Trophoblast cell (in vitro differentiated cells and primary cell): ENCODE data around the gene ITPK1.

ENCODE experiments used
- DNase-seq, 2 donors: peaks; one replicate each; pipeline ENCODE4 v3.0.0-alpha.2; 2016
- H2AFZ ChIP-seq: 2 replicates; pipeline ENCODE4 v1.6.1; 2013; ENCODE audit warnings: low read length, moderate library complexity, mild to moderate bottlenecking; ENCODE audit not compliant: insufficient read depth, poor library complexity
- H2AK5ac ChIP-seq: 2 replicates; pipeline ENCODE4 v1.6.1; 2013; ENCODE audit warnings: mild to moderate bottlenecking, low read length
- H2BK120ac ChIP-seq: 2 replicates; pipeline ENCODE4 v1.6.1; 2013; ENCODE audit warnings: low read length, mild to moderate bottlenecking, moderate library complexity; ENCODE audit not compliant: insufficient read depth, poor library complexity
- H2BK12ac ChIP-seq: 2 replicates; pipeline ENCODE4 v1.6.1; 2013; ENCODE audit warnings: mild to moderate bottlenecking, low read length, moderate library complexity
- H2BK5ac ChIP-seq: 2 replicates; pipeline ENCODE4 v1.6.1; 2013; ENCODE audit warnings: low read length, low read depth, moderate library complexity, mild to moderate bottlenecking; ENCODE audit not compliant: poor library complexity
- H3K14ac ChIP-seq: 2 replicates; pipeline ENCODE4 v1.6.1; 2013; ENCODE audit warnings: mild to moderate bottlenecking, low read length
- H3K18ac ChIP-seq: 2 replicates; pipeline ENCODE4 v1.6.1; 2013; ENCODE audit warnings: mild to moderate bottlenecking, low read length
- H3K23ac ChIP-seq: 2 replicates; pipeline ENCODE4 v1.6.1; 2013; ENCODE audit warnings: low read length
- H3K27ac ChIP-seq: 2 replicates; pipeline ENCODE4 v1.5.1; 2013; ENCODE audit warnings: low read depth, mild to moderate bottlenecking, inconsistent platforms, low read length, moderate library complexity
- H3K27me3 ChIP-seq: 2 replicates; pipeline ENCODE4 v1.6.1; 2013; ENCODE audit warnings: inconsistent platforms, mild to moderate bottlenecking, low read length, moderate library complexity; ENCODE audit not compliant: insufficient read depth
- H3K36me3 ChIP-seq, 2 experiments: 1 replicate in 1 of 2; 2 replicates in 1 of 2; pipeline ENCODE4 v1.6.1; 2013; ENCODE audit warnings: low read length in 2 of 2, mild to moderate bottlenecking in 2 of 2, moderate library complexity in 1 of 2; ENCODE audit not compliant: insufficient read depth in 2 of 2, control insufficient read depth in 1 of 2
- H3K4ac ChIP-seq: 2 replicates; pipeline ENCODE4 v1.6.1; 2013; ENCODE audit warnings: low read depth, mild to moderate bottlenecking, low read length, moderate library complexity
- H3K4me1 ChIP-seq, 2 experiments: 1 replicate in 1 of 2; 2 replicates in 1 of 2; pipeline ENCODE4 v1.6.1; 2013; ENCODE audit warnings: low read length in 2 of 2, mild to moderate bottlenecking in 2 of 2, moderate library complexity in 1 of 2; ENCODE audit not compliant: insufficient read depth in 2 of 2, control insufficient read depth in 1 of 2
- H3K4me2 ChIP-seq: 2 replicates; pipeline ENCODE4 v1.6.1; 2013; ENCODE audit warnings: inconsistent platforms, mild to moderate bottlenecking, low read length, moderate library complexity
- H3K4me3 ChIP-seq: 2 replicates; pipeline ENCODE4 v1.5.1; 2013; ENCODE audit warnings: mild to moderate bottlenecking, low read depth, low read length, inconsistent platforms
- H3K79me1 ChIP-seq: one replicate; pipeline ENCODE4 v1.6.1; 2013; ENCODE audit warnings: low read length
- H3K79me2 ChIP-seq: 2 replicates; pipeline ENCODE4 v1.6.1; 2013; ENCODE audit warnings: low read length, mild to moderate bottlenecking; ENCODE audit not compliant: control insufficient read depth, insufficient read depth, poor library complexity
- H3K9ac ChIP-seq: 2 replicates; pipeline ENCODE4 v1.6.1; 2013; ENCODE audit warnings: mild to moderate bottlenecking, low read length
- H3K9me3 ChIP-seq: 2 replicates; pipeline ENCODE4 v1.6.1; 2013; ENCODE audit warnings: low read depth, mild to moderate bottlenecking, control low read depth, inconsistent platforms, low read length; ENCODE audit not compliant: insufficient read depth
- H4K12ac ChIP-seq: 2 replicates; pipeline ENCODE4 v1.6.1; 2013; ENCODE audit warnings: low read depth, mild to moderate bottlenecking, low read length, moderate library complexity
- H4K8ac ChIP-seq: 2 replicates; pipeline ENCODE4 v1.6.1; 2013; ENCODE audit warnings: low read depth, mild to moderate bottlenecking, low read length, moderate library complexity
- H4K91ac ChIP-seq: one replicate; pipeline ENCODE4 v1.6.1; 2013; ENCODE audit warnings: low read depth, mild to moderate bottlenecking, low read length, moderate library complexity
- WGBS: extraction: QIAGEN DNeasy Blood & Tissue Kit; methylation state at CpG from one replicate; pipeline ENCODE4 v1.1.7; 2013; ENCODE audit warnings: missing lambda C conversion rate; ENCODE audit not compliant: insufficient read length, insufficient coverage; ENCODE audit errors: extremely low coverage; 5-methylcytosine and 5-hydroxymethylcytosine counted together

The ITPK1 gene

DNA sequence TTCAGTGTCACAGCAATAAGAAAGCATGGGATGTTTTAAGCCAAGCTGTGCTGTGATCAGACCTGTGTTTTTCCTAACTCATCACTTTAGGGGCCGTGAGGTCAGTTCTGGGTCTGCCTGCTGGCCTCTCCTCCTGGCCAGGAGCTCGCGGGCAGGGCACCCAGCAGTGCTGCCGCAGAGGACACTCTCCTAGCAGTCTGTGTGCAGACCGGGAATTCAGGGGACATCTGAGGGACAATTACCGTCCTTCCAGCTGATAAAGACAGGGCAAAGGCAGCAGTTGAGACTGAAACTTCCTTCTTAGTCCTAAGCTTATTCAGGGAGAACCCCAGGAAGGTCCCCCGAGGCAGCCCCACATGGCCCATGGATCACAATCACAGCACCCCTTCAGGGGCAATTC is 103.2 kb downstream of the ITPK1 start:
- H4K8ac ChIP-seq = no peak overlapping the region
- H3K23ac ChIP-seq = no peak overlapping the region
- H3K4me2 ChIP-seq = no peak overlapping the region
- H2AFZ ChIP-seq = no peak overlapping the region
- no peak overlapping the region for H3K4me3 ChIP-seq
- no peak overlapping the region for H4K91ac ChIP-seq
- H3K14ac ChIP-seq = no peak overlapping the region
- no peak overlapping the region for H2BK5ac ChIP-seq
- H3K4ac ChIP-seq = no peak overlapping the region
- no peaks in the 10 kb centered on the region for H3K4me1 ChIP-seq
- H2AK5ac ChIP-seq = no peak overlapping the region
- H3K18ac ChIP-seq = no peak overlapping the region
- no peak overlapping the region for H3K27ac ChIP-seq
- H3K27me3 ChIP-seq = no peaks in the 10 kb centered on the region
- H3K79me2 ChIP-seq = no peaks in the 10 kb centered on the region
- H3K36me3 ChIP-seq = no peaks in the 10 kb centered on the region
- no peak overlapping the region for H3K9ac ChIP-seq
- no peak overlapping the region for H4K12ac ChIP-seq
- no CpG with 5 or more reads among the region's 7 CpGs for WGBS
- DNase-seq = no peak
- H3K9me3 ChIP-seq = peaks cover 4% of the 10 kb centered on the region
- no peaks in the 10 kb centered on the region for H3K79me1 ChIP-seq
- no peak overlapping the region for H2BK12ac ChIP-seq
- no peak overlapping the region for H2BK120ac ChIP-seq

GRCh38 chr14:93011650-93012325 is 103.9 kb downstream of the ITPK1 start:
- Histone ChIP-seq H3K4me3 (peak overlapping the region; percentile 13), H4K91ac (no peak overlapping the region), H3K79me2 (no peaks in the 10 kb centered on the region), H3K79me1 (no peaks in the 10 kb centered on the region), H3K27ac (no peak overlapping the region), H2AFZ (no peak overlapping the region), H3K9me3 (peaks cover 4% of the 10 kb centered on the region), H4K12ac (no peak overlapping the region), H3K23ac (no peak overlapping the region), H2BK5ac (no peak overlapping the region), H2BK12ac (no peak overlapping the region), H3K9ac (no peak overlapping the region), H3K4ac (no peak overlapping the region), H3K27me3 (no peaks in the 10 kb centered on the region), H2AK5ac (no peak overlapping the region), H3K14ac (no peak overlapping the region), H3K4me2 (no peak overlapping the region), H3K18ac (no peak overlapping the region), H3K4me1 (no peaks in the 10 kb centered on the region), H4K8ac (no peak overlapping the region), H3K36me3 (no peaks in the 10 kb centered on the region), H2BK120ac (no peak overlapping the region)
- DNase-seq = no peak
- WGBS = no CpG with 5 or more reads among the region's 22 CpGs

GRCh38 chr14:93011141-93011529 is 104.6 kb downstream of the ITPK1 start:
- H3K9me3 ChIP-seq = peaks cover 4% of the 10 kb centered on the region
- no peak overlapping the region for H3K14ac ChIP-seq
- no peak overlapping the region for H2BK120ac ChIP-seq
- H3K23ac ChIP-seq = no peak overlapping the region
- H3K36me3 ChIP-seq = no peaks in the 10 kb centered on the region
- no peak overlapping the region for H3K27ac ChIP-seq
- H2AFZ ChIP-seq = no peak overlapping the region
- no peak overlapping the region for H4K91ac ChIP-seq
- no peaks in the 10 kb centered on the region for H3K79me1 ChIP-seq
- H3K4me2 ChIP-seq = no peak overlapping the region
- no peak for DNase-seq
- H2AK5ac ChIP-seq = no peak overlapping the region
- H2BK12ac ChIP-seq = no peak overlapping the region
- H2BK5ac ChIP-seq = no peak overlapping the region
- no peaks in the 10 kb centered on the region for H3K79me2 ChIP-seq
- WGBS = no CpG with 5 or more reads among the region's 10 CpGs
- H3K27me3 ChIP-seq = no peaks in the 10 kb centered on the region
- H4K12ac ChIP-seq = no peak overlapping the region
- no peak overlapping the region for H3K4ac ChIP-seq
- no peak overlapping the region for H3K4me3 ChIP-seq
- no peak overlapping the region for H4K8ac ChIP-seq
- H3K18ac ChIP-seq = no peak overlapping the region
- H3K4me1 ChIP-seq = no peaks in the 10 kb centered on the region
- no peak overlapping the region for H3K9ac ChIP-seq

DNA sequence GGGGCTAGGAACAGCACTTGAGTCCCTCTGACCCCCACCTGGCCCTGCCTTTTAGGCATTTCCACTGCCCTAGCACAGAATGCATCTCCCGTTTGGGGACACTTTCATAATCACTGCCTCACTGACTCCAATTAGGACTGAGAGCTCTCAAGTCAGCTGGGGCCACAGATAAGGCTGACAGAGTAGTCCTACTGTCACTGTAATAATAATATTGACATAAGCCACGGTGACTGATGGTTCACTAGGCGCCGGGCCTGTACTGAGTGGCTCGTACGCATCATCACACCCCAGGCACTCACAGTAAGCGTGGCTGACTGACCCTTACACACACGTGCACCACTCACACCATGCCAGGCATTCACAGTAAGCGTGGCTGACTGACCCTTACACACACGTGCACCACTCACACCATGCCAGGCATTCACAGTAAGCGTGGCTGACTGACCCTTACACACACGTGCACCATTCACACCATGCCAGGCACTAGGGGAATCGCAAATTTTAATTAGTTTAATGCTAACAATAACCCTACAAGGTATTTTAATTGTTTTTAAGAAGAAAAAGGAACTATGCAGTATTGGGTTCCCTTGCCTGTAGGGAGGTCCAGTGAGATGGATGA is 105.1 kb downstream of the ITPK1 start:
- H4K12ac ChIP-seq = no peak overlapping the region
- H3K4me2 ChIP-seq = no peak overlapping the region
- no peak overlapping the region for H2BK120ac ChIP-seq
- H3K79me2 ChIP-seq = no peaks in the 10 kb centered on the region
- H3K23ac ChIP-seq = no peak overlapping the region
- no peaks in the 10 kb centered on the region for H3K79me1 ChIP-seq
- no peak overlapping the region for H2AK5ac ChIP-seq
- no peak overlapping the region for H3K9ac ChIP-seq
- DNase-seq = no peak
- no peak overlapping the region for H3K14ac ChIP-seq
- no peak overlapping the region for H3K4me3 ChIP-seq
- H2BK5ac ChIP-seq = no peak overlapping the region
- H4K8ac ChIP-seq = no peak overlapping the region
- no peak overlapping the region for H2AFZ ChIP-seq
- H3K27ac ChIP-seq = no peak overlapping the region
- H3K4ac ChIP-seq = no peak overlapping the region
- no peak overlapping the region for H2BK12ac ChIP-seq
- H4K91ac ChIP-seq = no peak overlapping the region
- H3K27me3 ChIP-seq = no peaks in the 10 kb centered on the region
- WGBS = no CpG with 5 or more reads among the region's 13 CpGs
- no peaks in the 10 kb centered on the region for H3K36me3 ChIP-seq
- H3K9me3 ChIP-seq = peaks cover 4% of the 10 kb centered on the region
- no peak overlapping the region for H3K18ac ChIP-seq
- H3K4me1 ChIP-seq = no peaks in the 10 kb centered on the region
